ENCODE data around the gene SPTSSB.

- no peak for TF ChIP-seq SUZ12 (IDR thresholded peaks at IDR 0.05)
- no peak for TF ChIP-seq NFRKB (IDR thresholded peaks at IDR 0.05)
- TF ChIP-seq HDGF (IDR thresholded peaks at IDR 0.05; ENCODE audit: borderline replicate concordance): no peak
- TF ChIP-seq FOXA1 (IDR thresholded peaks at IDR 0.05): no peak
- no peak for TF ChIP-seq FOXK2 (IDR thresholded peaks at IDR 0.05)
- no peak for TF ChIP-seq BHLHE40 (IDR thresholded peaks at IDR 0.05; ENCODE audit: borderline replicate concordance)
- no peak for TF ChIP-seq FOXM1 (IDR thresholded peaks at IDR 0.05; ENCODE audit: borderline replicate concordance)
- TF ChIP-seq SP1 (IDR thresholded peaks at IDR 0.05): no peak
- TF ChIP-seq PKNOX1 (IDR thresholded peaks at IDR 0.05): no peak
- no peak for TF ChIP-seq ARNT (IDR thresholded peaks at IDR 0.05)
- TF ChIP-seq ELF4 (IDR thresholded peaks at IDR 0.05): no peak
- no peak for TF ChIP-seq ZNF384 (IDR thresholded peaks at IDR 0.05)
- no peak for TF ChIP-seq LEF1 (IDR thresholded peaks at IDR 0.05; ENCODE audit: borderline replicate concordance)
- no peak for TF ChIP-seq TARDBP (IDR thresholded peaks at IDR 0.05)
These were observed 29.3 kb upstream of the SPTSSB start for GRCh38 chr3:161400650-161401049.
